NCI-H345 treated with DMSO at 0.1 percent for 48 hours (cell line): Measurements from ENCODE around the gene EGFLAM.
"Not testable (repeated sequence)": the region's sequence is repeated elsewhere in the genome, so short reads cannot be mapped to it uniquely, and the experiment has no call there.

ENCODE experiments used
- DNase-seq: peaks from one replicate; lab custom pipeline; 2025; ENCODE audit not compliant: unreplicated experiment; lab: John Stamatoyannopoulos, UW

The EGFLAM gene

GRCh38 chr5:38413696-38414095, 155.3 kb downstream of the EGFLAM start:
- no peak for DNase-seq

- DNase-seq, result no peak
Measured at GRCh38 chr5:38414348-38414747, 156.0 kb downstream of the EGFLAM start.

- not testable (repeated sequence) for DNase-seq
Measured at GRCh38 chr5:38415772-38416171, 157.4 kb downstream of the EGFLAM start.

- DNase-seq, result no peak
Measured at GRCh38 chr5:38417658-38418017, 159.3 kb downstream of the EGFLAM start.

- no peak for DNase-seq
Measured at GRCh38 chr5:38420246-38420645, 161.9 kb downstream of the EGFLAM start.

GRCh38 chr5:38420691-38421390, 162.5 kb downstream of the EGFLAM start:
- DNase-seq, result peak; percentile 17

- no peak for DNase-seq
Measured at GRCh38 chr5:38422622-38423021, 164.3 kb downstream of the EGFLAM start.

GRCh38 chr5:38423276-38424147, 165.2 kb downstream of the EGFLAM start:
- DNase-seq, result no peak

- DNase-seq, result no peak
Measured at GRCh38 chr5:38424148-38425060, 166.0 kb downstream of the EGFLAM start.

GRCh38 chr5:38426490-38426889, 168.1 kb downstream of the EGFLAM start:
- no peak for DNase-seq

- DNase-seq, result no peak
Measured at GRCh38 chr5:38426986-38427950, 168.9 kb downstream of the EGFLAM start.

GRCh38 chr5:38431242-38431853, 173.0 kb downstream of the EGFLAM start:
- no peak for DNase-seq

- no peak for DNase-seq
Measured at GRCh38 chr5:38433160-38433861, 175.0 kb downstream of the EGFLAM start.

- no peak for DNase-seq
Measured at GRCh38 chr5:38434966-38435705, 176.8 kb downstream of the EGFLAM start.

- DNase-seq, result no peak
Measured at GRCh38 chr5:38438757-38439156, 180.4 kb downstream of the EGFLAM start.

GRCh38 chr5:38441453-38442246, 183.3 kb downstream of the EGFLAM start:
- DNase-seq, result peak; percentile 90

- no peak for DNase-seq
Measured at GRCh38 chr5:38442247-38442573, 183.9 kb downstream of the EGFLAM start.

- DNase-seq, result no peak
Measured at GRCh38 chr5:38443390-38443789, 185.0 kb downstream of the EGFLAM start.
